ENCODE results near the gene PJVK.

PJVK gene

GRCh38 chr2:178499640-178500039 is 48.5 kb downstream of the PJVK start:
- no peak overlapping the region for H3K23ac ChIP-seq (ENCODE audit: low read length)
- no peaks in the 10 kb centered on the region for H3K79me2 ChIP-seq (ENCODE audit: control insufficient read depth, insufficient read depth, low read length, poor library complexity)
- no peak overlapping the region for H4K12ac ChIP-seq (ENCODE audit: low read depth, low read length)
- H2BK12ac ChIP-seq (ENCODE audit: low read length) = no peak overlapping the region
- H3K4me1 ChIP-seq (ENCODE audit: control insufficient read depth in 1 of 2, insufficient read depth in 2 of 2, low read length in 2 of 2) = no peaks in the 10 kb centered on the region
- WGBS (ENCODE audit: extremely low coverage, insufficient coverage, insufficient read length) = no CpG with 5 or more reads among the region's 3 CpGs
- H3K9me3 ChIP-seq (ENCODE audit: insufficient read depth, low read depth, low read length) = no peaks in the 10 kb centered on the region
- no peak overlapping the region for H3K4me2 ChIP-seq (ENCODE audit: low read length)
- peaks cover 4 to 5% of the 10 kb centered on the region in 2 experiments for H3K36me3 ChIP-seq (ENCODE audit: control insufficient read depth in 1 of 2, insufficient read depth in 2 of 2, low read length in 2 of 2)
- no peak overlapping the region for H2AFZ ChIP-seq (ENCODE audit: insufficient read depth, low read length, poor library complexity)
- no peak overlapping the region for H2BK5ac ChIP-seq (ENCODE audit: low read depth, low read length, poor library complexity)
- H3K18ac ChIP-seq (ENCODE audit: low read length) = no peak overlapping the region
- H4K8ac ChIP-seq (ENCODE audit: low read depth, low read length) = no peak overlapping the region
- H3K27me3 ChIP-seq (ENCODE audit: insufficient read depth, low read length) = no peaks in the 10 kb centered on the region
- H3K14ac ChIP-seq (ENCODE audit: low read length) = no peak overlapping the region
- H3K79me1 ChIP-seq (ENCODE audit: low read length) = no peaks in the 10 kb centered on the region
- no peak overlapping the region for H2BK120ac ChIP-seq (ENCODE audit: insufficient read depth, low read length, poor library complexity)
- no peak overlapping the region for H2AK5ac ChIP-seq (ENCODE audit: low read length)
- no peak for DNase-seq
- no peak overlapping the region for H3K27ac ChIP-seq (ENCODE audit: low read depth, low read length)
- H3K4ac ChIP-seq (ENCODE audit: low read depth, low read length) = no peak overlapping the region
- no peak overlapping the region for H4K91ac ChIP-seq (ENCODE audit: low read depth, low read length)
- no peak overlapping the region for H3K9ac ChIP-seq (ENCODE audit: low read length)
- no peak overlapping the region for H3K4me3 ChIP-seq (ENCODE audit: low read depth, low read length)

GRCh38 chr2:178502751-178503150 is 51.6 kb downstream of the PJVK start:
- H3K27ac ChIP-seq (ENCODE audit: low read depth, low read length) = no peak overlapping the region
- H3K4ac ChIP-seq (ENCODE audit: low read depth, low read length) = no peak overlapping the region
- no peak overlapping the region for H3K23ac ChIP-seq (ENCODE audit: low read length)
- no peak overlapping the region for H2AFZ ChIP-seq (ENCODE audit: insufficient read depth, low read length, poor library complexity)
- no peak for DNase-seq
- H3K36me3 ChIP-seq (ENCODE audit: control insufficient read depth in 1 of 2, insufficient read depth in 2 of 2, low read length in 2 of 2) = no peaks in the 10 kb centered on the region
- no peak overlapping the region for H4K91ac ChIP-seq (ENCODE audit: low read depth, low read length)
- H4K12ac ChIP-seq (ENCODE audit: low read depth, low read length) = no peak overlapping the region
- no peak overlapping the region for H2BK5ac ChIP-seq (ENCODE audit: low read depth, low read length, poor library complexity)
- H3K4me2 ChIP-seq (ENCODE audit: low read length) = no peak overlapping the region
- no peaks in the 10 kb centered on the region for H3K4me1 ChIP-seq (ENCODE audit: control insufficient read depth in 1 of 2, insufficient read depth in 2 of 2, low read length in 2 of 2)
- no peak overlapping the region for H2AK5ac ChIP-seq (ENCODE audit: low read length)
- no CpG with 5 or more reads among the region's 4 CpGs for WGBS (ENCODE audit: extremely low coverage, insufficient coverage, insufficient read length)
- no peaks in the 10 kb centered on the region for H3K27me3 ChIP-seq (ENCODE audit: insufficient read depth, low read length)
- H3K9ac ChIP-seq (ENCODE audit: low read length) = no peak overlapping the region
- no peak overlapping the region for H2BK12ac ChIP-seq (ENCODE audit: low read length)
- no peak overlapping the region for H3K14ac ChIP-seq (ENCODE audit: low read length)
- H3K9me3 ChIP-seq (ENCODE audit: insufficient read depth, low read depth, low read length) = no peaks in the 10 kb centered on the region
- no peak overlapping the region for H3K4me3 ChIP-seq (ENCODE audit: low read depth, low read length)
- H4K8ac ChIP-seq (ENCODE audit: low read depth, low read length) = no peak overlapping the region
- H3K79me1 ChIP-seq (ENCODE audit: low read length) = no peaks in the 10 kb centered on the region
- no peaks in the 10 kb centered on the region for H3K79me2 ChIP-seq (ENCODE audit: control insufficient read depth, insufficient read depth, low read length, poor library complexity)
- H3K18ac ChIP-seq (ENCODE audit: low read length) = no peak overlapping the region
- no peak overlapping the region for H2BK120ac ChIP-seq (ENCODE audit: insufficient read depth, low read length, poor library complexity)

DNA sequence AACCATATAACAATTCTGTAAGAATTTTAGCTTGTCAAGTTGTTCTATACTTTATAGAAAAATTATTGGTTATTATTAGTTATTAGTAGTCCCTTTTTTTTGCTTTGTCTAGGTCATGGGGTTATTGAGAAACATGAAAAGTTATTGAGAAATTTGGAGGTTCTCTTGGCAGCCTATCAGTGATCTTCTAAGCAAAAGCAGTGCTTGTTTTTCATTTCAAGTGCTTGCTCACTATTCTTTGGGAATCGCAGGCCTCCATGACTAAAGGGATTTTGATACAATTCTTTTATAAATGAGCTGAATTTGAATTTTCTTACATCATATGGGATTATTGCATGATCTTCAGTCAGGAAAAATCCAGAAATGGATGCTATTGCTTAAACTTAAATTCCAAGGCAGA is 54.9 kb downstream of the PJVK start:
- no peak overlapping the region for H3K18ac ChIP-seq (ENCODE audit: low read length)
- no peak overlapping the region for H3K23ac ChIP-seq (ENCODE audit: low read length)
- H3K79me1 ChIP-seq (ENCODE audit: low read length) = no peaks in the 10 kb centered on the region
- H3K36me3 ChIP-seq (ENCODE audit: control insufficient read depth in 1 of 2, insufficient read depth in 2 of 2, low read length in 2 of 2) = no peaks in the 10 kb centered on the region
- no peaks in the 10 kb centered on the region for H3K27me3 ChIP-seq (ENCODE audit: insufficient read depth, low read length)
- no peak overlapping the region for H4K12ac ChIP-seq (ENCODE audit: low read depth, low read length)
- H4K8ac ChIP-seq (ENCODE audit: low read depth, low read length) = no peak overlapping the region
- H2AK5ac ChIP-seq (ENCODE audit: low read length) = no peak overlapping the region
- H3K14ac ChIP-seq (ENCODE audit: low read length) = no peak overlapping the region
- H3K27ac ChIP-seq (ENCODE audit: low read depth, low read length) = no peak overlapping the region
- H3K79me2 ChIP-seq (ENCODE audit: control insufficient read depth, insufficient read depth, low read length, poor library complexity) = no peaks in the 10 kb centered on the region
- no peak for DNase-seq
- H2BK120ac ChIP-seq (ENCODE audit: insufficient read depth, low read length, poor library complexity) = no peak overlapping the region
- WGBS (ENCODE audit: extremely low coverage, insufficient coverage, insufficient read length) = no CpG with 5 or more reads among the region's 1 CpG
- H3K4me3 ChIP-seq (ENCODE audit: low read depth, low read length) = no peak overlapping the region
- no peak overlapping the region for H2BK5ac ChIP-seq (ENCODE audit: low read depth, low read length, poor library complexity)
- no peak overlapping the region for H3K9ac ChIP-seq (ENCODE audit: low read length)
- H2BK12ac ChIP-seq (ENCODE audit: low read length) = no peak overlapping the region
- no peaks in the 10 kb centered on the region for H3K4me1 ChIP-seq (ENCODE audit: control insufficient read depth in 1 of 2, insufficient read depth in 2 of 2, low read length in 2 of 2)
- no peak overlapping the region for H3K4ac ChIP-seq (ENCODE audit: low read depth, low read length)
- H3K9me3 ChIP-seq (ENCODE audit: insufficient read depth, low read depth, low read length) = no peaks in the 10 kb centered on the region
- no peak overlapping the region for H4K91ac ChIP-seq (ENCODE audit: low read depth, low read length)
- no peak overlapping the region for H2AFZ ChIP-seq (ENCODE audit: insufficient read depth, low read length, poor library complexity)
- H3K4me2 ChIP-seq (ENCODE audit: low read length) = no peak overlapping the region

- H4K12ac ChIP-seq (ENCODE audit: low read depth, low read length) = no peak overlapping the region
- no CpG with 5 or more reads among the region's 2 CpGs for WGBS (ENCODE audit: extremely low coverage, insufficient coverage, insufficient read length)
- no peak overlapping the region for H2AK5ac ChIP-seq (ENCODE audit: low read length)
- H3K9ac ChIP-seq (ENCODE audit: low read length) = no peak overlapping the region
- no peaks in the 10 kb centered on the region for H3K4me1 ChIP-seq (ENCODE audit: control insufficient read depth in 1 of 2, insufficient read depth in 2 of 2, low read length in 2 of 2)
- H4K8ac ChIP-seq (ENCODE audit: low read depth, low read length) = no peak overlapping the region
- no peak overlapping the region for H2AFZ ChIP-seq (ENCODE audit: insufficient read depth, low read length, poor library complexity)
- no peak overlapping the region for H3K27ac ChIP-seq (ENCODE audit: low read depth, low read length)
- H3K4ac ChIP-seq (ENCODE audit: low read depth, low read length) = no peak overlapping the region
- no peaks in the 10 kb centered on the region for H3K9me3 ChIP-seq (ENCODE audit: insufficient read depth, low read depth, low read length)
- H3K4me2 ChIP-seq (ENCODE audit: low read length) = no peak overlapping the region
- H2BK120ac ChIP-seq (ENCODE audit: insufficient read depth, low read length, poor library complexity) = no peak overlapping the region
- no peak for DNase-seq
- no peak overlapping the region for H4K91ac ChIP-seq (ENCODE audit: low read depth, low read length)
- no peaks in the 10 kb centered on the region for H3K79me1 ChIP-seq (ENCODE audit: low read length)
- H3K18ac ChIP-seq (ENCODE audit: low read length) = no peak overlapping the region
- no peak overlapping the region for H2BK12ac ChIP-seq (ENCODE audit: low read length)
- no peak overlapping the region for H3K14ac ChIP-seq (ENCODE audit: low read length)
- no peak overlapping the region for H3K4me3 ChIP-seq (ENCODE audit: low read depth, low read length)
- H3K23ac ChIP-seq (ENCODE audit: low read length) = no peak overlapping the region
- no peaks in the 10 kb centered on the region for H3K36me3 ChIP-seq (ENCODE audit: control insufficient read depth in 1 of 2, insufficient read depth in 2 of 2, low read length in 2 of 2)
- H3K27me3 ChIP-seq (ENCODE audit: insufficient read depth, low read length) = no peaks in the 10 kb centered on the region
- H2BK5ac ChIP-seq (ENCODE audit: low read depth, low read length, poor library complexity) = no peak overlapping the region
- no peaks in the 10 kb centered on the region for H3K79me2 ChIP-seq (ENCODE audit: control insufficient read depth, insufficient read depth, low read length, poor library complexity)
Measured at GRCh38 chr2:178506524-178506923, 55.3 kb downstream of the PJVK start.

All from trophoblast cell (in vitro differentiated cells and primary cell).